HAP-1 (cell line): ENCODE measurements around the gene SULT1E1.

Experiments used
- DNase-seq, 2 experiments: peaks; one replicate each; pipeline ENCODE4 v3.0.0-alpha.2; 2016 to 2020; ENCODE audit warnings: low spot score in 2 of 2
- H3K27me3 ChIP-seq: fragments of 250-450 bp; sonication (Bioruptor Pico); 2 replicates; pipeline ENCODE4 v1.5.1; 2020; ENCODE audit warnings: low read depth, mild to moderate bottlenecking, moderate library complexity
- H3K36me3 ChIP-seq: fragments of 250-450 bp; sonication (Bioruptor Pico); replicated peaks from 2 replicates; pipeline ENCODE4 v1.5.1; 2020; ENCODE audit warnings: mild to moderate bottlenecking
- H3K4me1 ChIP-seq: fragments of 250-450 bp; sonication (Bioruptor Pico); 2 replicates; pipeline ENCODE4 v1.5.1; 2020; ENCODE audit warnings: mild to moderate bottlenecking
- H3K4me3 ChIP-seq: fragments of 250-450 bp; sonication (Bioruptor Pico); 2 replicates; pipeline ENCODE4 v1.5.1; 2020; ENCODE audit warnings: mild to moderate bottlenecking, moderate library complexity
- H3K9me3 ChIP-seq: fragments of 250-450 bp; sonication (Bioruptor Pico); 2 replicates; pipeline ENCODE4 v1.5.1; 2020; ENCODE audit warnings: mild to moderate bottlenecking, moderate library complexity
- in situ Hi-C: fragments of 300-500 bp; cut with MboI; formaldehyde crosslinking; loops from 3 replicates; pipeline ENCODE4 v1.14.3; 2020; ENCODE audit warnings: low sequenced_read_pairs, inconsistent platforms, mixed read lengths

The SULT1E1 gene

DNA sequence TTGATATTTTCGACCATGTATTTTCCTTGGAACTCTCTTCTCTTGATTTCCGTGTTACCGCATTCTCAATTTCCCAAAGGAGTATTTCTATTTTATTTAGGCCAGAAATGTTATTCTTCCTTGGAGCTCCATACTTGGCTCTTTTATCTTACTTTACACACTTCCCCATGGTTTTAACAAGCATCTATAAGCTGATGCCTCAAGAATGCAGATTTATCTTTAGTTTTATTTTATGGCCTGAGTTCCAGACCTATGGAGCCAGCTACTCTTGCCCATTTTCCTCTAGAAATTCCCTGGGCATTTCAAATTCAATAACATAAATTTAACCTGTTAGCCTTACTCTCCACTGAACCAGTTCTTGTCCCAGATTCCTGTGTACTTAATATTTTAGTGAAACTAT, 43.7 kb downstream of the SULT1E1 start:
- no peak overlapping the region for H3K4me3 ChIP-seq
- H3K9me3 ChIP-seq: no peaks in the 10 kb centered on the region
- no peak for DNase-seq
- H3K27me3 ChIP-seq: no peaks in the 10 kb centered on the region
- no peaks in the 10 kb centered on the region for H3K36me3 ChIP-seq
- in situ Hi-C loops: no loop called here
- no peaks in the 10 kb centered on the region for H3K4me1 ChIP-seq

DNA sequence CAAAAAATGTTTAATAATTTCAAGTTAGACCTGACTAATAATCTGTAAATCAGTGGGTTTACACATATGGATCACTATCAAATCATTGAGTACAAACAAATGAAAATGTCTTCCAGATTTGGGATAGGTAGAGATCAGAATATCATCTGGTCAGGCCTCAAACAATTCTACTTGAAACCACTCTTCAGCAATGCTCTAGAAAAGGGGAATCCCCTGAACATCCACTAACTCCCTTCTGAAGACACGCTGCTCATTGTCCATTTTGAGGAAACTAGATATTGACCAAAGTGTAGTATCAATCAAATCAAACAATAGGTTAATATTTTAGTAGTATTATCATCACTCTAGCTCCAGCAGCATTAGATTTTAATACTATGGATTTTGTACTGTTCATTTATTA, 46.3 kb downstream of the SULT1E1 start:
- no peak for DNase-seq
- in situ Hi-C loops: no loop called here
- H3K27me3 ChIP-seq: no peaks in the 10 kb centered on the region
- no peaks in the 10 kb centered on the region for H3K9me3 ChIP-seq
- H3K4me1 ChIP-seq: no peaks in the 10 kb centered on the region
- H3K36me3 ChIP-seq: no peaks in the 10 kb centered on the region
- H3K4me3 ChIP-seq: no peak overlapping the region

DNA sequence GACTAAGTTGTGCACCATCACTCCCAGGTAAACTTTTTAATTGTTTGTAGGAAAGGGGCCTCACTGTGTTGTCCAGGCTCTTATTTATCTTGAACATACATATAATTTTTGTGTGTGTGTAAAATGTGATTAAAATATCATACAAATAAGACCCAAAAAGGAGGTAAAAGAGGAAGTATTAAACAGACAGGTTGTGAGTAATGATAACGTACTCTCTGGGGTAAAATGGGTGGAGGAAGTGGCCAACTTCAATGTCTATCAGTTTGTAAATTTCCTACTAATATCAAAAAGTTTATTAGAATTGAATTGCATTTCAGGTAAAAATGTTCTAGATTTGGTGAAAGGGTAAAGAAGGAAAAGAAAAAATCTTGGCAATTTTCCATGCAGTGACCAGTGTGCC, 48.8 kb downstream of the SULT1E1 start:
- H3K4me1 ChIP-seq: no peaks in the 10 kb centered on the region
- no peaks in the 10 kb centered on the region for H3K27me3 ChIP-seq
- H3K4me3 ChIP-seq: no peak overlapping the region
- in situ Hi-C loops: no loop called here
- H3K36me3 ChIP-seq: no peaks in the 10 kb centered on the region
- no peaks in the 10 kb centered on the region for H3K9me3 ChIP-seq
- DNase-seq: no peak

DNA sequence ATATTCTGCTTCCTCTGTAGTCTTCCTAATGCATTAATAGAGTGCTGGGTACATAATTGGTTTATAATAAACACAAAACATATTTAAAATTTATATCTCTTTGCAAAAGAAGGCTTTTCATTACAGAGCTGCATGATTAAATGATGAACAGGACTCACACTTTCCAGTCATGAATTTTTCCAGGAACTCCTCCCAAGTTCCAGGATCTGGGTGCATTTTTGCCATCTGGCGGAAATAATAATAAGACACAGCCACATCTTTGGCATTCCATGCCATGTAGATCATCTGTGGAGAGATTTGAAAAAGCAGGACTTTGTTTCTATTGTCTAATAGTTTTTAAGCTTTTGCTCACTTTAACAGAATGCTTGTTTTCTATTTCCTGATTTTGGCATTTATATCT, 59.3 kb downstream of the SULT1E1 start:
- no peaks in the 10 kb centered on the region for H3K9me3 ChIP-seq
- no peak for DNase-seq
- no peaks in the 10 kb centered on the region for H3K27me3 ChIP-seq
- H3K36me3 ChIP-seq: no peaks in the 10 kb centered on the region
- no peak overlapping the region for H3K4me3 ChIP-seq
- in situ Hi-C loops: no loop called here
- H3K4me1 ChIP-seq: no peaks in the 10 kb centered on the region

DNA sequence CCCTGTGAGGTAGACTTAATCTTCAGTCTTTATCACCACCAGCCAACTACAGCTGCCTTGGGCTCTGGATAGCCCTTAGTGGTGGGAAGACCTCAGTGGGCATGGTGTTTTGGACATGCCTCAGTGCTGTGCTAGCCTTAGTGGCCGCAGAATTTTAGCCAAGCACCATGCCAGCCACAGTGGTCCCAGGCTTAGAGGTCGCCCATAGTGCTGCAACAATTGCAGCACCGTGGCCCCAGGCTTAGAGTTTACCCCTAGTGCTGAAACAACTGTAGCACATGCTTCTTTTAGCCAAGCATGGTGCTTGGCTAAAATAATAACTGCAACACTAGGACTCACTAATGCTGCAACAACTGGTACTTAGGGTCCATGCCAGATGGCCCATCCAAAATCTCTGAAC, 60.6 kb downstream of the SULT1E1 start:
- no peak for DNase-seq
- Histone ChIP-seq H3K36me3 (no peaks in the 10 kb centered on the region), H3K9me3 (no peaks in the 10 kb centered on the region), H3K4me3 (no peak overlapping the region), H3K27me3 (no peaks in the 10 kb centered on the region), H3K4me1 (no peaks in the 10 kb centered on the region)
- in situ Hi-C loops: no loop called here

DNA sequence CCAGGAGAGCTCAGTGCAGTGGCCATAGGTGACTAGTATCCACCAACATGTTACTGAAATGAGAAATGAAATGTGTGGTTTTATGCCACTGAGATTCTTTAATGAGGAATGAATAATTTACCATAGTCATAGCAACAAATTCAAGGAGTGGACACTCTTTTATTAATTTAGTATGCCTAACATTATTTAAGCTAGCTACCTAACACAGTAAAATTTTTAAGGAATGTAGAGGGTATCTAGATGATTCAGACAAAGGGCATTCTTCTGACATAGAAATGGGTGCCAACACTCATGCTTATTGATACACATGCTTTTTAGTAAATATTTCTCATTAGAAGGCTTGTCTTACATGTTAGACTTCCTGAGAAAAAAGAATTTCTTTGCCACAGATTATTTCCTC, 66.2 kb downstream of the SULT1E1 start:
- in situ Hi-C loops: no loop called here
- Histone ChIP-seq H3K4me3 (no peak overlapping the region), H3K36me3 (no peaks in the 10 kb centered on the region), H3K4me1 (no peaks in the 10 kb centered on the region), H3K9me3 (no peaks in the 10 kb centered on the region), H3K27me3 (no peaks in the 10 kb centered on the region)
- no peak for DNase-seq
